A549 (cell line): Measurements from ENCODE around the gene LGALS7B. TPM values are rescaled to one million over a fixed set of nuclear protein-coding genes. Genes with fewer than 3 reads are reported as not detected.
A peak's percentile ranks its signal among the peaks of the same experiment; 100 is the strongest.
"Not testable (repeated sequence)": the region's sequence is repeated elsewhere in the genome, so short reads cannot be mapped to it uniquely, and the experiment has no call there.

Source experiments
- ATAC-seq, 2 experiments: fragments of 200-7000 bp in 1 of 2; fragments of >200 bp in 1 of 2; cut with Nextera tagmentation in 1 of 2; cut with Tn5 transposase in 1 of 2; 3 replicates each; pipeline versions ENCODE4 v1.8.0 to v1.9.1; 2018 to 2020; ENCODE audit warnings: mild to moderate bottlenecking in 1 of 2, moderate library complexity in 1 of 2
- CTCF ChIA-PET: fragments of 300-600 bp; sonication (Branson Sonifier 250); formaldehyde crosslinking; extraction: SDS; loops from one replicate; lab custom pipeline; 2021; ENCODE audit warnings: antibody characterized with exemption, inconsistent platforms; lab: Yijun Ruan, JAX
- POLR2A ChIA-PET: fragments of 350-600 bp; formaldehyde crosslinking; extraction: SDS; loops from one replicate; lab custom pipeline; 2021; ENCODE audit warnings: antibody characterized with exemption, inconsistent platforms; lab: Yijun Ruan, JAX
- DNase-seq, 2 experiments: peaks; one replicate each; pipeline versions ENCODE4 v3.0.0 to v3.0.0-alpha.2; 2011 to 2016; ENCODE audit warnings: low read depth in 1 of 2, low spot score in 1 of 2
- FAIRE-seq: peaks from 2 replicates; lab custom pipeline; 2011; peaks lifted over from hg19 to GRCh38; lab: Jason Lieb, UNC
- H3K27ac ChIP-seq, 2 experiments: fragments of >200 bp; sonication (Bioruptor Twin); formaldehyde crosslinking; 3 replicates each; pipeline ENCODE4 v1.5.1; 2016 to 2017
- H3K4me1 ChIP-seq: fragments of >200 bp; sonication (Bioruptor Twin); formaldehyde crosslinking; 3 replicates; pipeline ENCODE4 v1.6.1; 2016
- H3K4me2 ChIP-seq: fragments of >200 bp; sonication (Bioruptor Twin); formaldehyde crosslinking; 3 replicates; pipeline ENCODE4 v1.6.1; 2016
- H3K4me3 ChIP-seq: fragments of >200 bp; sonication (Bioruptor Twin); formaldehyde crosslinking; 3 replicates; pipeline ENCODE4 v1.5.1; 2016
- H3K9me3 ChIP-seq: fragments of >200 bp; sonication (Bioruptor Twin); formaldehyde crosslinking; 3 replicates; pipeline ENCODE4 v1.6.1; 2016
- BHLHE40 ChIP-seq: IDR thresholded peaks from 2 replicates; pipeline ENCODE4 v1.6.1; 2012; ENCODE audit warnings: low read depth, low read length, inconsistent platforms
- CBX2 ChIP-seq: fragments of 200-600 bp; sonication (generic); IDR thresholded peaks from 2 replicates; pipeline ENCODE4 v1.6.1; 2016; ENCODE audit warnings: low read depth, mild to moderate bottlenecking, borderline replicate concordance
- CBX8 ChIP-seq: fragments of 200-600 bp; sonication (generic); IDR thresholded peaks from 2 replicates; pipeline ENCODE4 v1.6.1; 2016
- CHD2 ChIP-seq: fragments of 150-350 bp; IDR thresholded peaks from 2 replicates; pipeline ENCODE4 v1.6.1; 2014; ENCODE audit warnings: low read length; ENCODE audit not compliant: partially characterized antibody
- CHD4 ChIP-seq: fragments of 200-600 bp; sonication (generic); IDR thresholded peaks from 2 replicates; pipeline ENCODE4 v1.6.1; 2016; ENCODE audit warnings: antibody characterized with exemption, mild to moderate bottlenecking, borderline replicate concordance
- EP300 ChIP-seq, 2 experiments: fragments of >200 bp; sonication (Bioruptor Twin); formaldehyde crosslinking; IDR thresholded peaks; 2 replicates in 1 of 2; 3 replicates in 1 of 2; pipeline ENCODE4 v1.6.1; 2016 to 2017
- ESRRA ChIP-seq: fragments of 150-350 bp; IDR thresholded peaks from 2 replicates; pipeline ENCODE4 v1.6.1; 2014; ENCODE audit warnings: mild to moderate bottlenecking, low read length, borderline replicate concordance
- FOSB ChIP-seq: fragments of 250-450 bp; sonication (Bioruptor Pico); IDR thresholded peaks from 2 replicates; pipeline ENCODE4 v1.5.0; 2020; ENCODE audit warnings: mild to moderate bottlenecking, moderate library complexity
- FOSL2 ChIP-seq, 2 experiments: fragments of 450-650 bp in 1 of 2; fragments of >200 bp in 1 of 2; sonication (Bioruptor Twin) in 1 of 2; formaldehyde crosslinking; IDR thresholded peaks; 2 replicates each; pipeline versions ENCODE4 v1.5.0 to v1.6.1; 2016 to 2020; ENCODE audit warnings: mild to moderate bottlenecking in 1 of 2, moderate library complexity in 1 of 2
- FOXS1 ChIP-seq: fragments of 250-450 bp; sonication (Bioruptor Pico); IDR thresholded peaks from 2 replicates; pipeline ENCODE4 v1.5.0; 2020; ENCODE audit warnings: mild to moderate bottlenecking, moderate library complexity
- HEYL ChIP-seq: fragments of 250-450 bp; sonication (Bioruptor Pico); IDR thresholded peaks from 2 replicates; pipeline ENCODE4 v1.8.0; 2021; ENCODE audit warnings: mild to moderate bottlenecking, moderate library complexity
- JUN ChIP-seq, 2 experiments: fragments of >200 bp; sonication (Bioruptor Twin); formaldehyde crosslinking; IDR thresholded peaks; 2 replicates in 1 of 2; 3 replicates in 1 of 2; pipeline ENCODE4 v1.6.1; 2016 to 2017
- MAFK ChIP-seq: fragments of 450-650 bp; IDR thresholded peaks from 2 replicates; pipeline ENCODE4 v1.6.1; 2014; ENCODE audit not compliant: partially characterized antibody
- NFE2L2 ChIP-seq: fragments of 150-350 bp; conservative IDR thresholded peaks from 2 replicates; pipeline ENCODE4 v1.6.1; 2014; ENCODE audit warnings: low read length
- NR3C1 ChIP-seq: fragments of >200 bp; sonication (Bioruptor Twin); formaldehyde crosslinking; IDR thresholded peaks from 3 replicates; pipeline ENCODE4 v1.6.1; 2017
- PBX3 ChIP-seq: IDR thresholded peaks from 2 replicates; pipeline ENCODE4 v1.6.1; 2012
- POLR2AphosphoS2 ChIP-seq: conservative IDR thresholded peaks from 2 replicates; pipeline ENCODE4 v1.6.1; 2012; ENCODE audit warnings: low read length, improper control_type of control experiment, inconsistent platforms
- RAD21 ChIP-seq, 2 experiments: fragments of >200 bp in 1 of 2; sonication (Bioruptor Twin) in 1 of 2; formaldehyde crosslinking in 1 of 2; IDR thresholded peaks in 1 of 2; conservative IDR thresholded peaks in 1 of 2; 2 replicates in 1 of 2; 3 replicates in 1 of 2; pipeline ENCODE4 v1.6.1; 2012 to 2018; ENCODE audit warnings: inconsistent platforms in 1 of 2
- RARB ChIP-seq: fragments of 250-450 bp; sonication (Bioruptor Pico); IDR thresholded peaks from 2 replicates; pipeline ENCODE4 v1.8.0; 2021; ENCODE audit warnings: mild to moderate bottlenecking, moderate library complexity
- RFX5 ChIP-seq: fragments of 450-650 bp; IDR thresholded peaks from 2 replicates; pipeline ENCODE4 v1.7.1; 2014; ENCODE audit warnings: antibody characterized with exemption, mild to moderate bottlenecking, moderate library complexity
- SMC3 ChIP-seq: fragments of >200 bp; sonication (Bioruptor Twin); formaldehyde crosslinking; IDR thresholded peaks from 3 replicates; pipeline ENCODE4 v1.6.1; 2018; ENCODE audit warnings: inconsistent platforms
- ZC3H11A ChIP-seq: fragments of 450-650 bp; IDR thresholded peaks from 2 replicates; pipeline ENCODE4 v1.6.1; 2014; ENCODE audit warnings: antibody characterized with exemption, mild to moderate bottlenecking
- WGBS: methylation state at CpG from one replicate; pipeline ENCODE4 v1.1.6; 2017; ENCODE audit errors: missing lambda C conversion rate; 5-methylcytosine and 5-hydroxymethylcytosine counted together
- polyA plus RNA-seq, 4 experiments: library from polyadenylated mRNA; depleted of rRNA in 3 of 4; stranded (reverse); fragments of >200 nt; fragmentation: RNase III in 1 of 4; extraction: RNeasy Plus Mini Kit Qiagen cat#74134 plus additional on column Dnase treatment in 1 of 4; gene quantifications; 2 replicates in 3 of 4; 3 replicates in 1 of 4; pipeline ENCODE4 v1.2.3, GENCODE V29; 2011 to 2017
- TF ChIP-seq, protein P1 (sequence below): IDR thresholded peaks from 2 replicates; pipeline ENCODE4 v1.6.1; 2012
- TF ChIP-seq, protein P2 (sequence below): fragments of >200 bp; sonication (Bioruptor Twin); formaldehyde crosslinking; IDR thresholded peaks from 2 replicates; pipeline ENCODE4 v1.6.1; 2016
- TF ChIP-seq, protein P3 (sequence below): IDR thresholded peaks from 2 replicates; pipeline ENCODE4 v1.6.1; 2012; ENCODE audit warnings: low read depth, borderline replicate concordance

The LGALS7B gene
- polyA plus RNA-seq, 2 of the 4 experiments (the other 2 are of a cell fraction): 0.27 TPM; not detected in 1

- TF ChIP-seq, protein P1, sequence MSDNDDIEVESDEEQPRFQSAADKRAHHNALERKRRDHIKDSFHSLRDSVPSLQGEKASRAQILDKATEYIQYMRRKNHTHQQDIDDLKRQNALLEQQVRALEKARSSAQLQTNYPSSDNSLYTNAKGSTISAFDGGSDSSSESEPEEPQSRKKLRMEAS: no peak
- TF ChIP-seq CBX8: no peak
- TF ChIP-seq ESRRA: no peak
- TF ChIP-seq RFX5: no peak
- TF ChIP-seq, protein P2, sequence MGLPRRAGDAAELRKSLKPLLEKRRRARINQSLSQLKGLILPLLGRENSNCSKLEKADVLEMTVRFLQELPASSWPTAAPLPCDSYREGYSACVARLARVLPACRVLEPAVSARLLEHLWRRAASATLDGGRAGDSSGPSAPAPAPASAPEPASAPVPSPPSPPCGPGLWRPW: no peak
- TF ChIP-seq, protein P3, sequence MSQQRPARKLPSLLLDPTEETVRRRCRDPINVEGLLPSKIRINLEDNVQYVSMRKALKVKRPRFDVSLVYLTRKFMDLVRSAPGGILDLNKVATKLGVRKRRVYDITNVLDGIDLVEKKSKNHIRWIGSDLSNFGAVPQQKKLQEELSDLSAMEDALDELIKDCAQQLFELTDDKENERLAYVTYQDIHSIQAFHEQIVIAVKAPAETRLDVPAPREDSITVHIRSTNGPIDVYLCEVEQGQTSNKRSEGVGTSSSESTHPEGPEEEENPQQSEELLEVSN: no peak
Observed at GRCh38 chr19:38813323-38813722, 24.3 kb downstream of the LGALS7B start (continued).

GRCh38 chr19:38813932-38814331, 24.9 kb downstream of the LGALS7B start:
- ChIA-PET POLR2A (interaction anchor here (0.9 to 1.4 kb wide), 4 partner anchors 12 to 25 kb away, joined by 3 to 7 read pairs (median 4); partner anchors contain the start of gene ECH1), CTCF (interaction anchor here (0.7 to 2.0 kb wide), 5 partner anchors 12 to 300 kb away, joined by 3 to 7 read pairs (median 4); partner anchors contain the start of genes MRPS12 and SARS2)

GRCh38 chr19:38815059-38816001, 26.3 kb downstream of the LGALS7B start:
- ATAC-seq (peak; percentile 17 to 44; a peak in 3 of 6 replicates), FAIRE-seq (no peak), DNase-seq (no peak)
- Histone ChIP-seq H3K27ac (no peak overlapping the region), H3K4me2 (no peak overlapping the region), H3K4me3 (no peak overlapping the region), H3K9me3 (no peaks in the 10 kb centered on the region), H3K4me1 (peaks cover 19% of the 10 kb centered on the region)
- TF ChIP-seq PBX3 (0 out of 2 replicates have a peak, but pooled peaks have one; percentile 33), CBX2 (no peak), FOSB (CRISPR knock-in tag) (no peak), SMC3 (no peak), POLR2AphosphoS2 (no peak), CHD4 (no peak), JUN (IDR thresholded peaks at IDR 0.05) (peak in 1 of 2 experiments; percentile 24; a peak in 1 of 5 replicates)
- 91% methylated on average over 34 of the region's 34 CpGs for WGBS
- POLR2A ChIA-PET: interaction anchor here (1.0 to 1.4 kb wide), 2 partner anchors 13 to 14 kb away, joined by 3 to 7 read pairs; no protein-coding TSS in a partner anchor
- CTCF ChIA-PET: interaction anchor here (1.0 to 2.0 kb wide), 6 partner anchors 13 to 412 kb away, joined by 3 to 6 read pairs (median 3); partner anchors contain the start of gene FAM98C

More at GRCh38 chr19:38813932-38814331, 24.9 kb downstream of the LGALS7B start:
- not testable (repeated sequence) for H3K4me3 ChIP-seq, FAIRE-seq, H3K4me2 ChIP-seq, ATAC-seq, H3K27ac ChIP-seq, H3K4me1 ChIP-seq, H3K9me3 ChIP-seq, DNase-seq
- 85% methylated on average over 2 of the region's 2 CpGs for WGBS

DNA sequence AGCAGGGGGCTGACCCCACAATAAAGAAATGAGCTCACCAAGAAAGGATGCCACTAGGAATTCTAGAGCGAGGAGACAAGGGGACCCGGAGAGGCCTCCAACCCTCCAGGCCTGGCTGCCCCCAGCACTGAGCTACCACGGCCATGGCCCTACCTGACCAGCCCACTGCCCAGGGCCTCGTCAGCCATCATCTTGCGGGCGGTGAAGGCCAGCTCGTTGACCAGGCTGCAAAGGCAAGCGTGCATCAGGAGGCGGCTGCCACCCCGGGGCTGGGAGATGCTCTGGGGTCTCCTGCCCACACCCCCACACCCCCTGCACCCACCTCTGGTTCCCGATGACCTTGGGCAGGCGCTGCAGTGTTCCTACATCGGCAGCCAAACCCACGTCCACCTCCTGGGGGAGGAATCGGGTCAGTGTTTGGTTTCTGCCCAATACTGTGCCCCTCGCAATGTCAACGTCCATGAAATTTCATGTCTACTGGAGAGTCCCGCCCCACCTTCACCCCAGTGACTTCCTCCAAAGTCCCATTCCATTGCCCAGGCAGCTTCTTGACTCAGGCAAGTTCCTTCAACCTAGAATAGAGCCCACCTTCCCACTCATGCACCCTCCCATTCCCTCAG, 27.2 kb downstream of the LGALS7B start:
- H3K27ac ChIP-seq: no peak overlapping the region
- no peak overlapping the region for H3K4me3 ChIP-seq
- POLR2A ChIA-PET: no interaction called here
- CTCF ChIA-PET: interaction anchor here (0.6 to 1.4 kb wide), 6 partner anchors 33 to 413 kb away, joined by 3 to 6 read pairs (median 4); partner anchors contain the start of gene FAM98C
- FAIRE-seq: no peak
- no peaks in the 10 kb centered on the region for H3K9me3 ChIP-seq
- peaks cover 19% of the 10 kb centered on the region for H3K4me1 ChIP-seq
- no peak for DNase-seq
- ATAC-seq: no peak
- H3K4me2 ChIP-seq: no peak overlapping the region
- WGBS: 93% methylated on average over 18 of the region's 18 CpGs
- no peak for TF ChIP-seq ZC3H11A
- no peak for TF ChIP-seq ESRRA
- TF ChIP-seq MAFK: no peak
- no peak for TF ChIP-seq HEYL (CRISPR knock-in tag)
- TF ChIP-seq SMC3: no peak
- no peak for TF ChIP-seq FOXS1 (CRISPR knock-in tag)
- TF ChIP-seq NFE2L2: no peak
- no peak for TF ChIP-seq CBX8
- no peak for TF ChIP-seq JUN (IDR thresholded peaks at IDR 0.05)
- no peak for TF ChIP-seq CHD2
- TF ChIP-seq BHLHE40: no peak
- TF ChIP-seq EP300 (IDR thresholded peaks at IDR 0.05): no peak
- no peak for TF ChIP-seq RAD21 (conservative IDR thresholded peaks at IDR 0.05 in 1 of 2, IDR thresholded peaks at IDR 0.05 in 1 of 2)
- TF ChIP-seq PBX3: no peak
- TF ChIP-seq FOSL2 (IDR thresholded peaks at IDR 0.05): no peak
- TF ChIP-seq FOSL2 (CRISPR knock-in tag; IDR thresholded peaks at IDR 0.05): no peak
- no peak for TF ChIP-seq NR3C1
- no peak for TF ChIP-seq RARB
